ENCODE data around the gene CXXC4.

CXXC4 gene

DNA sequence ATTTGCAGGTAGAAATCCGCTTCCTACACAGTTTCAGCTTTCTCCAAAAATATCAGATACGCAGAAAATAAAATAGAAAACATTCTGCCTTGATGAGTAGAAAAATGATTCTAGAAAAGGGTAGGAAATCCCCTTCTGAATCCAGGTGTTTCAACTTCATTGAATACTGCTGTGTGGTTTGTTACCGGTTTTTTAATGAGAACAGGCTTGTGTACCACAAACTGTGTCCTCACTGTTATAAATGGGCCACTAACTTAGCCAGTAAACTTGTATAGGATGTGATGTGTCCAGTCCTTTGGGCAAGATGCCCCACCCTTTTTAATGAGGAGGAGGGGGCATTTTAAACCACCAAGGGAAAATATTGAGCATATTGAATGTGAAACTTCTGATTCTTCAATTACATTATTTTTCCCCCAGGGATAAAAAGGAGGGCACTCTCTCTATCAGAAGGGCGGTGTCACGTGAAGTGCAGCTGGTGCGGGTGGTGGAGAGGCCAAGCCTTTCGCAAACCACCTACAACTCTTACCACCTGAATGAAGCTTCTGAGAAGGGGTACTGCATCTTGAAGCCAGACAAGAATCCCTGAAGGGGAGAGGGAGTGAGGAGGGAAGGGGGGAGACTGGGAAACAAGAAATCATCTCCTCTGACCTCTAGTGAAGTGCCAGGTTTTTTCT is 4.5 kb downstream of the CXXC4 start:
- peak overlapping the region; percentile 60; the same call in 1 of the 2 replicates for H3K4me3 ChIP-seq (ENCODE audit: low read depth, low read length)
- TF ChIP-seq CTCF (IDR thresholded peaks at IDR 0.05; ENCODE audit: low read depth, low read length): no peak

- no peak overlapping the region for H3K4me3 ChIP-seq (ENCODE audit: low read depth, low read length)
- TF ChIP-seq CTCF (IDR thresholded peaks at IDR 0.05; ENCODE audit: low read depth, low read length): no peak
Observed at GRCh38 chr4:104489731-104490095, 5.0 kb downstream of the CXXC4 start.

- no peak overlapping the region for H3K4me3 ChIP-seq (ENCODE audit: low read depth, low read length)
- no peak for TF ChIP-seq CTCF (IDR thresholded peaks at IDR 0.05; ENCODE audit: low read depth, low read length)
Observed at GRCh38 chr4:104488151-104488550, 6.5 kb downstream of the CXXC4 start.

DNA sequence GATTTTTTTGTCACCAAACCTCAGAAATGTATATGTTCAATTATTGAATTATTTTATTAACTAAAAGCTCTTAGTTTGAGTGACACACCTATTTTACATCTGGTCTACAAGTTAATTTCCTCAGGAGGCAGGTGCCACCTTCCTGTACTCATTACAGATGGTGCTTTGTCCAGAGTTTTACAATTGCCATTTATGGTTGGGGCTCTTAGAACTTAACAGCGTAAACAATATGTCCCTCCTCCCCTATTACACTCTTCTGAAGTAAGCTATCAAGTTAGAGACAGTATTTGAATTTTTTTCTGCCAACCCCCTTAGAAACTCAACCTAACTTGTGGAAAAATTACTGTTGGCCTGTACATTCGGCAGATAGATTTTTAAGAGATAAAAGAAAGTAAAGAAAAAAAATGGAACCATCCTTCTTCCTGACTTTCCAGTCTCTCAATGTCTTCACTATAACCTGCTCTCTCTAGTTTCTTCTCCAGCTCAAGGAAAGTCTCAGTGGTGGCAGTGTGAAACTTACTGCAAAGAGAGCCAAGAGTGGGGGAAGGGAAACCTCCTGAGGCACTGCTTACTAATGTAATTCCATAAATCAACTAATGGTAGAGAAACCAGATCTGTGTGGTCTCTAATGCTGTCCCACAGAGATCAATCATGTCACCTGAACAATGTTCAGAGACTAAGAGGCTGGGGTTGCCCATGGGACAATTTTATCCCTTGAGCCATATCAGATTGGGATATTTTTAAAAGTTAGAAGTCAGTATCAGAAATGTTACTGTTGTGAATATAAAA is 7.8 kb downstream of the CXXC4 start:
- no peak overlapping the region for H3K4me3 ChIP-seq (ENCODE audit: low read depth, low read length)
- TF ChIP-seq CTCF (IDR thresholded peaks at IDR 0.05; ENCODE audit: low read depth, low read length): no peak

- no peak for TF ChIP-seq CTCF (IDR thresholded peaks at IDR 0.05; ENCODE audit: low read depth, low read length)
- H3K4me3 ChIP-seq (ENCODE audit: low read depth, low read length): no peak overlapping the region
Observed at GRCh38 chr4:104475652-104476051, 19.0 kb downstream of the CXXC4 start.

DNA sequence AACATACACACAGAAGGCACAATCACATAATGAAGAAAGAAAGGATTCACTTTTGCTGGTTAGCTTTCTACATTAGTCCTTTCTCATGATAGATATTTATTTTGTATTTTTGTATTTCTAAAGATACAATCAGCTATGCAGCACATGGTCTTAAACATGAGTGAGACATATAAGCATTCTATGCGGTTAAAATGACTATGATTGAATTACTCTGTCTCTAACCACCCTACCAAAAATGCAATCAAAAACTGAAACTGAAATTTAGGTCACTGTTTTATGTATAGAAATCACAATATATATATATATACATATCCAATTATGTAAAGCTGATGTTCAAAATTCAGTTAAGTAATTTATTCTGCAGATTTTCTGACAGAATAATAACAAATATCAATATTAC is 21.9 kb downstream of the CXXC4 start:
- no peak for TF ChIP-seq CTCF (IDR thresholded peaks at IDR 0.05; ENCODE audit: low read depth, low read length)

DNA sequence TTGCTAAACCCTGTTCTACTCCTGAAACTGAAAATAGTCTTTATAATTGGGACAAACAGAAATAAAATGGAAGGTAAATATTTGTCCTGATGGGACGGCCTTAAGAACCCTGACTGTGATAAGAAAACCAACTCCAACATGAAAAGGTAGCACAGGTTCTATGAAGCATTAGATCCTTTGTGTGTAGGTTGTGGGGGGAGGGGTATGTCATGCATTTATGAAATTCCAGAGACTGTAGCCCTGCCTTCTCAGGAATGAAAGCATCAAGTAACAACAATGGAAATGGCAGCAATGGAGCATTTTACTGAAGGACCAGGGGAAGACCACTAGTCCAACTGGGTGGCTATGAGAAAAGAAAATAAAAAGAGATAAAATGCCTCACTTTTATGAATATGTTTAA is 23.9 kb downstream of the CXXC4 start:
- no peak for TF ChIP-seq CTCF (IDR thresholded peaks at IDR 0.05; ENCODE audit: low read depth, low read length)
- no peak overlapping the region for H3K4me3 ChIP-seq (ENCODE audit: low read depth, low read length)

More for the DNA sequence above, 21.9 kb downstream of the CXXC4 start:
- H3K4me3 ChIP-seq (ENCODE audit: low read depth, low read length): no peak overlapping the region
